MM.1S (cell line): ENCODE data around the gene ATG12.

ENCODE experiments used
- CTCF ChIP-seq: fragments of 300-600 bp; sonication (generic); IDR thresholded peaks from 2 replicates; pipeline ENCODE4 v1.5.1; 2016; ENCODE audit warnings: antibody characterized with exemption, low read length, mixed read lengths
- EZH2phosphoT487 ChIP-seq: fragments of 300-600 bp; sonication (generic); IDR thresholded peaks from 2 replicates; pipeline ENCODE4 v1.6.1; 2018; ENCODE audit warnings: antibody characterized with exemption, low read length

- TF ChIP-seq CTCF: no peak
- TF ChIP-seq EZH2phosphoT487: no peak
Measured at GRCh38 chr5:115796656-115797055, 44.7 kb downstream of the ATG12 start.
